HG02852 (cell line): Measurements from ENCODE around the gene NOSTRIN.
A peak's percentile ranks its signal among the peaks of the same experiment; 100 is the strongest.
"Not testable (repeated sequence)": the region's sequence is repeated elsewhere in the genome, so short reads cannot be mapped to it uniquely, and the experiment has no call there.

Experiments used
- ATAC-seq: cut with Tn5 transposase; IDR thresholded peaks from one replicate; pipeline ENCODE4 v1.9.1; 2021; ENCODE audit warnings: mild to moderate bottlenecking, moderate library complexity; ENCODE audit not compliant: unreplicated experiment

NOSTRIN gene

GRCh38 chr2:168801961-168802858, at the start of gene NOSTRIN:
Gene NOSTRIN, plus strand, starts transcription at chr2:168802637. Its CDS starts 10 bp downstream, at chr2:168802647.
- no peak for ATAC-seq

GRCh38 chr2:168753765-168754329, 48.6 kb upstream of the NOSTRIN start:
- ATAC-seq = no peak

- no peak for ATAC-seq
These were observed 45.2 kb upstream of the NOSTRIN start for GRCh38 chr2:168757223-168757622.

- peak; percentile 72 for ATAC-seq
These were observed 43.2 kb upstream of the NOSTRIN start for GRCh38 chr2:168758970-168759820.

GRCh38 chr2:168765401-168765800, 37.0 kb upstream of the NOSTRIN start:
- no peak for ATAC-seq

- ATAC-seq = no peak
These were observed 35.8 kb upstream of the NOSTRIN start for GRCh38 chr2:168766600-168766999.

GRCh38 chr2:168767258-168767657, 35.2 kb upstream of the NOSTRIN start:
- ATAC-seq = no peak

- ATAC-seq = not testable (repeated sequence)
These were observed 34.1 kb upstream of the NOSTRIN start for GRCh38 chr2:168768357-168768756.

- no peak for ATAC-seq
These were observed 31.6 kb upstream of the NOSTRIN start for GRCh38 chr2:168770796-168771195.

GRCh38 chr2:168772704-168773103, 29.7 kb upstream of the NOSTRIN start:
- no peak for ATAC-seq

GRCh38 chr2:168773128-168773527, 29.3 kb upstream of the NOSTRIN start:
- ATAC-seq = no peak

- ATAC-seq = no peak
These were observed 28.5 kb upstream of the NOSTRIN start for GRCh38 chr2:168773719-168774521.

- no peak for ATAC-seq
These were observed 26.6 kb upstream of the NOSTRIN start for GRCh38 chr2:168775837-168776236.

- ATAC-seq = no peak
These were observed 21.8 kb upstream of the NOSTRIN start for GRCh38 chr2:168780669-168781071.

- no peak for ATAC-seq
These were observed 21.1 kb upstream of the NOSTRIN start for GRCh38 chr2:168781191-168781817.

GRCh38 chr2:168782271-168782670, 20.2 kb upstream of the NOSTRIN start:
- no peak for ATAC-seq

- ATAC-seq = no peak
These were observed 17.4 kb upstream of the NOSTRIN start for GRCh38 chr2:168784993-168785392.

- ATAC-seq = no peak
These were observed 15.2 kb upstream of the NOSTRIN start for GRCh38 chr2:168787098-168787781.

GRCh38 chr2:168787782-168788376, 14.6 kb upstream of the NOSTRIN start:
- ATAC-seq = no peak
